CD4-positive, alpha-beta T cell treated with Interleukin-4 for 4 hours (primary cell): ENCODE data around the gene RBM47.
"Not testable (repeated sequence)": the region's sequence is repeated elsewhere in the genome, so short reads cannot be mapped to it uniquely, and the experiment has no call there.

ENCODE experiments used
- DNase-seq: peaks from one replicate; pipeline ENCODE4 v3.0.0-alpha.2; 2020

RBM47 gene

DNA sequence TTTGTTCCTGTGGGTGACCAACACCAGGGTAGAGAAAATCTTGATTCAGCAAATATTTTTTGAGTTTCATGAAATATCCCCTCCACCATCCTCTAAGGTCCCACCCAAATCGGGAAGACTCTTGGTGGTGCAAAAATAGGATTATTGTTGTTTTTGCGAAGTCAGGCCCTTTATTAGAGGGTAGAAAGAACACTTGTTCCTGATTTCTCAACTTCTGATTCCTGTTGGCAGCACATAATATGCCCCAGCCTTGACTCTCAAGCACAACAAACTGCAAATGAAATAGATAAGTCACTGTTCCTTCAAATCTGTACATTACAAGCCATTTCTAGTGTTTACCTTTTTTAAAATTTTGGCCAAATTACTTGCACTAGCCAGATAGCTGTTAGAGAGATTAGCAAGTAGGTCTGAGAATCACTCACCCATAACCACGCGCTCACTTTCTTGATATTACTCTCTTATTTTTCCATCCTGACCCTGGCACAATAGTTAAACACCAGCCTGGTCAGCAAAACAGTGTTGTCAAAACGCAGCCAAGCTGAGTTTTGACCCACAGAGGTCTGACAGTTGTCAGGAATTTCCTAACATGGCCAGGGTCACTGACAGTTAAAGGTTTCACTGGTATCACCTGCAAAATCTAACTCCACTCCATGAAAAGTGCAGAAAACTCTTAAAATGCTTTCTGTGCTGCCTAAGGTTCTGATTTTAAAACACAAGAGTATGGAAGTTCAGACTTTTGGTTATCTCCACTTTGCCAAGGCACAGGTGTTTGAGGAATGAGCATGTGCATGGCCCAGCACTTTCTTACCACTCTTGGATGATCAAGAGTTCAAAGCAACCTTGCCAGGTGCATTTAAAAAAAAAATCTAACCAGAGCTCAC is 69.8 kb downstream of the RBM47 start:
- no peak for DNase-seq

DNA sequence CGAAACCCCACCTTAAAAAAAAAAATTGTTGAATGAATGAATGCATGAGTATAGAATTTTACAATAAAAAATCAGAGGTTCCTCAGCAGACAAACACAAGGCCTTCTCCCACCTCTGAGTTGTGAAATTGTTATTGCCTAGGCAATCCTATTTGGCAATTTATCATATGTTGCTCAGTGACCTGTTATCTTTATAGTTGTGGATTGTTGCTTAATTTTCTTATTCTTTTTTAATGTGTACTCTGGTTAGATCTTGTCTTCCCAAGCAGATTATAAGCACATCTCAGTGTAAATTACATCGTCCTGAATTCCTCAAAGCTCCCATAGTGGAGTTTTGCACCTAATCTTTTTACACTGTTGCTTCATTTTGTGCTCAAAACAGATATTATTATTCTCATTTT is 71.9 kb downstream of the RBM47 start:
- DNase-seq: no peak

DNA sequence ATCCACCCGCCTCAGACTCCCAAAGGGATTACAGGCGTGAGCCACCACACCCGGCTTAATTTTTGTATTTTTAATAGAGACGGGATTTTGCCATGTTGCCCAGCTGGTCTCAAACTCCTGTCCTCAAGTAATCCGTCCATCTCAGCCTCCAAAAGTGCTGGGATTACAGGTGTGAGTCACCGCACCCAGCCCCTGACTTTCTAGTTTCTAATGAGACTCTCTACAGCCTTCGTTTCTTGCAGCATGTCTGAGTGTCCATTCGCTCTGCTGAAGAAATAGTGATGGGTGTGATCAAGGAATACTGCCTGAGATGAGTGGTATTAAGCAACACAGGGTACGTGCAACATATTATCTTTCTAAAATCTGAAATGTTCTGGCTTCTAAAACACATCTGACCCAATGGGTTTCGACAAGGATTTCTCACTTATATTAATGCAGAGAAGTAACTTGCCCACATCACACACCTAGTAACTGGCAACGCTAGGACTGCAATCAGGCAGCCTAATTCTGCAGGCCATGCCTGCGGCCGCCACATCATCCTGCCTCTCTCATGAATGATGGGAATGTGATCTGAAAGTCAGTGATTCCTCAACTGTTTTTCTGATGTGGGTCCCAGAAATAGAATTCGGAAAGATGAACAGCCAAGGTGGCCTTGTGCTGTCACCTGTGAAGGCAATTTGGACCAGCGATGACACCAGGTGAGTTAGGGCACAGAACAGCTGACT is 74.3 kb downstream of the RBM47 start:
- DNase-seq: no peak

DNA sequence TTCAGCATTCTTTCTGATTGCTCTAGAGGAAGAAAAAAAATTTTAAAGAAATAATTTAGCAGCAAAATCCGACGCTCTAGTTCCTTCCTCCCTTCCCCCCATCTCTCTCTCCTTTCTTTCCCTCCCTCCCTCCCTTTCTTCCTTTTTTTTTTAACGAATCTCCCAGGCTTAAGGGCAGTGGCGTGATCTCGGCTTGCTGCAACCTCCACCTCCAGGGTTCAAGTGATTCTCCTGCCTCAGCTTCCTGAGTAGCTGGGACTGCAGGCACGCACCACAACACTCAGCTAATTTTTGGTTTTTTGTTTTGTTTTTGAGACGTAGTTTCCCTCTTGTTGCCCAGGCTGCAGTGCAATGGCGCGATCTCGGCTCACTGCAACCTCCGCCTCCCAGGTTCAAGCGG is 75.0 kb downstream of the RBM47 start:
- not testable (repeated sequence) for DNase-seq

DNA sequence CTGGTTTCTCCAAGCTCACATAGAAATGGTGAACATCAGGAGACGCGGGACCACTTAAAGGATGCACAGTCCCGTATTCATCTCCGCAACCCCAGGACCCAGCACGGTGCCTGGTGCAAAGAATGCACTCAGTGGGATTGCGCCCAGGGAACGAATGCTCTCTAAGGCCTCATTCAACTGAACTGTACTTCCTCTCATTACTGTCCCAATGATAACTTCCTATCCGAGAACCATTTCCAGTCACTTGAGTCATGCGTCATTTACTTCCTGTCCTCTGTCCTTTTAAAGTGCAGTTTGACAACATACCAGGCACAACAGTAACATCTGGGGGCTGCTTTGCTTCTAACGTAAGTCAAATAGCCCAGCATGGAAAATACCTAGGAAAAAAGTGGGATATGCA is 75.7 kb downstream of the RBM47 start:
- no peak for DNase-seq

DNA sequence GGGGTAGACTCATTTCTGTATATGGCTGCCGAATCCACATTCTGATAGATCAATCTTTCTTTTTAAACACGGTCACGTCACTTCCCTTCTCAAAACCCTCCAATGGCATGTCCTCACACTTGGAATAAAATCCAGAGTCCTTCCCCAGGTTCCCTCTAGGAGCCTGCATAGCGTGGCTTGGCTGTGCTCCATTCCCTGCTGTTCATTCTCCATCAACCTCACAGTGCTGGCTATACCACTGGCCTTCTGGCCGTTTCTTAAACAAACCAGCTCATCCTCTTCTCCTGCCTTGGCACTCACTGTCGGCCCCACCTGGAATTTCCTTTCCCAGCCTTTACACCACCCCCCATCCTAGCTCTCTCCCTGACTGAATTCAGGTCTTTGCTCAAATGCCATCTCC is 77.1 kb downstream of the RBM47 start:
- DNase-seq: no peak

DNA sequence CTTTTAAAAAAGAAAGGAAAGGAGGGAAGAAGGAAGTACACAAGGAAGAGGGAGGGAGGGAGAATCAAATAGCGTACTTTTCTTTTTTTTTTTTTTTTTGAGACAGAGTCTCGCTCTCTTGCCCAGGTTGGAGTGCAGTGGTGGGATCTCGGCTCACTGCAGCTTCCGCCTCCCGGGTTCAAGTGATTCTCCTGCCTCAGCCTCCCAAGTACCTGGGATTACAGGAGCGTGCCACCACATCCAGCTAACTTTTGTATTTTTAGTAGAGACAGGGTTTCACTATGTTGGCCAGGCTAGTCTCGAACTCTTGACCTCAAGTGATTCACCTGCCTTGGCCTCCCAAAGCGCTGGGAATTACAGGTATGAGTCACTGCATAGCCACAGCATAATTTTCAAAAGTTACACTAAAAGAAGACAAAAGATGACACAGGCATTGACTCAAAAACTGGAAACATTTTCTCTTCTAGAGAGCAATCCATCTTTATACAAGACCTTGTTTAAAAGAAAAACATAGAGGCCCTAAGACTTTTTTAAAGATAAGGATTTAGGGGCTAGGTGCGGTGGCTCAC is 78.0 kb downstream of the RBM47 start:
- DNase-seq: not testable (repeated sequence)

DNA sequence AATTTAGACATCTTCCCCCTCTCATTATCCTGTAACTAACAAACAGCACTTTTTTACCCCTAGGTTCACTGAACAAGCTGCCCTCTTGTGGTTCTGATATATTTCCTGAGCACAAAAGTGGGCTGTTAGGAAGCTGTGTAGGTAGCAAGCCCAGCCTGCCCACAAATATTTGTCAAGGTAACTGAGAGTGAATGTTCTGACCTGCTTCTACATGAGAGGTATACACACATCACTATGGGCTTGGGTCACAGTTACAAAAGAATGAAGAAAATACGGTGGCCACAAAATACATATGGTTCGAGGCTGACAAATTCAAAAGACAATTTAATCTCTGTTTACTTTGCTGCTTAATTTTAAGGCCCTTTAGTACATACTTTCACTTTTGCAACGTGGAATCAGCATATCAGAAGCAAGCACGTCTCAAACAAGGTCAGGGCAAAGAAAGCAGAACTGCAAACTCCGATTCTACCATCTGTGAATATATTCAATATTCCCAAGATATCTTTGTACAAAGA is 78.7 kb downstream of the RBM47 start:
- DNase-seq: peak; percentile 21

DNA sequence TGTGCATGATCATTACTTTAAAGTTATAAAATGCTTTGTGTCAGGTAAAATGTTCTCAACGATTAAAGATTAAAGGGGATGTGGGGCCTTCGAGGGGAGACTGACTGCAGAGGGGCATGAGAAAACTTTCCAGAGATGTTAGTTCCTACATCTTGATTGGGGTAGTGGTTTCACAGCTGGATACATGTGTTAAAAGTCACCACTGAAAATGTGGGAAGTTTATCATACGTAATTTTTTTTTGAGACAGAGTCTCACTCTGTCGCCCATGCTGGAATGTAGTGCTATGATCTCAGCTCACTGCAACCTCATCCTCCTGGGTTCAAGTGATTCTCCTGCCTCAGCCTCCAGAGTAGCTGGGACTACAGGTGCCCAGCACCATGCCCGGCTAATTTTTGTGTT is 79.5 kb downstream of the RBM47 start:
- DNase-seq: no peak

DNA sequence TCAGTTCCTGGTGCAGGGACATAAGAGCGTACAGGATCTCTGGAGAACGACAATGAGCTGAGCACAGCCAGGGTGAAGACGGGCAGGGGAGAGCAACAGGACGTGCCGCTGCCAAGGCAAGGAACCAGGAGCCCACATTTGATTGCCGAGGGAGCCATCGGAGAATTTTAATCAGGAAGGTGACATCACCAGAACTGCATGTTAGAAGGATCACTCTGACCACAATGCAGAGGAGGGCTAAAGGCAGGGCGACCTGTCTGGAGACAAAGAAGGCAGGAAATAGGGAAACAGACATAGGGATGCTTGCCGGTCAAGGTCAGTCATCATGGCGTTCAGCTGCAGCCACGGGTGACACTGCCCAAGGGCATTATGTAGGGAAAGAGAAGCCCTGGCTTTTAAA is 81.4 kb downstream of the RBM47 start:
- no peak for DNase-seq

DNA sequence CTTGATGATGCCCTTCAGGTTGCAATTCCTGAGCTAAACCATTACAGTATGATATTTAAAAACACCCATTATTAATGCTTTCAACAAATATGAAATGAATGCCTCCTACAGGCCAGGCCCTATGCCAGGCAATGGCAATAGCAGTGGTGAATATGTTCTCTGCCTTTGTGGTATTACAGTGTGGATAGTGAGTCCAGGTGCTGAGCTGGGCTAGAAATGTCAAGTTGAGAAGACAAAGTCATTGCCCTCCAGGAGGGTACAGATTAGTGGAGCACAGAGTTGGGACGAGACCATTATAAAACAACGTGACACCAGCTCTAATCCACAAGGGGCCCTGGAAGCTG is 81.9 kb downstream of the RBM47 start:
- no peak for DNase-seq

DNA sequence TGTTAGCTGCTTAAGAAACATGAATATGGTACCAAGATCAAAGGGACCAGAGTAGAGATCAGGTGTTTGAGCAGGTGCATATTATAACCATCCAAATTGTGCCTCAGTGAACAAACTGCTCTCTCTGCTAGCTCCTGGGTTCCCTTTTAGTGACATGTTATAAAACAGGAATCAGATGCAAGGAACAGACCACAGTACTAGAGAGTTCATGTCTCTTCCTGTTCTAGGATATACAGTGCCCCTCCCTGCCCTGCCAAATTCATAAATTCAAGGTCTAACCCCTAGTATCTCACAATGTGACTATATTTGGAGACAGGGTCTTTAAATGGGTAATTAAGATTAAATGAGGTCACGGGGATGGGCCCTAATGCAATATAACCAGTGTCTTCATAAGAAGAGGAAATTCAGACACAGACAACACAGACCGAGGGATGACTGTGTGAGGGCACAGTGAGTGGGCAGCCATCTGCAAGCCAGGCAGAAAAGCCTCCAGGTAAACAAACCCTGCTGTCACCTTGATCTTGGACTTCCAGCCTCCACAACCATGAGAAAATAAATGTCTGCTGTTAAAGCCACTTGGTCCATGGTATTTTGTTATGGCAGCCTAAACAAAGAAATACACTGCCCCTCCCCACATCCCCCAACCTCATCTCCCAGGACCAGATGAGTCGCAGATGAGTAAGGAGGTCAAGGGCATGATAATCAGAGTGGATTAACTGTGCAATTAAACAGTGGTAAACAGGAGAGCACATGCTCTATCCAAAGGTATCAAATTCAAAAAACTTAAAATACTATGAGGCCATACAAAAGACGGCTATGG is 82.5 kb downstream of the RBM47 start:
- no peak for DNase-seq

DNA sequence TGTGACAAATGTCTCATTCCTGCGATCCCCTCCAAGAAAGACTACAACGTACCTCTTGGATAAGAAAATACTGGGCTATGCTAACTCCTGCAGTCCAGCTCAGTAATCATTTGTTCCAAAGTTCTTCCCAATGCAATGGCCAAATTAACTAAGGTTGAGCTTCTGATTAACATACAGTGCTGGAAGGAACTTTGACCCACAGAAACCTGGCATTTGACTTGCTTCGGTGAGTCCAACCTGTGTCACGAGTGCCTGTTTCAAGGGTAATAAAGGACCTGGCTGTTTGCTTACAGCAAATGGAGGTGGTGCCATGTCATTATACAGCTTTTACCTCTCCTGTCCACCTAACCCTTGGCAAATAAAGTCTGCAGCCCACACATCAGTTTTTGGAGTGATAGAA is 83.2 kb downstream of the RBM47 start:
- DNase-seq: no peak

DNA sequence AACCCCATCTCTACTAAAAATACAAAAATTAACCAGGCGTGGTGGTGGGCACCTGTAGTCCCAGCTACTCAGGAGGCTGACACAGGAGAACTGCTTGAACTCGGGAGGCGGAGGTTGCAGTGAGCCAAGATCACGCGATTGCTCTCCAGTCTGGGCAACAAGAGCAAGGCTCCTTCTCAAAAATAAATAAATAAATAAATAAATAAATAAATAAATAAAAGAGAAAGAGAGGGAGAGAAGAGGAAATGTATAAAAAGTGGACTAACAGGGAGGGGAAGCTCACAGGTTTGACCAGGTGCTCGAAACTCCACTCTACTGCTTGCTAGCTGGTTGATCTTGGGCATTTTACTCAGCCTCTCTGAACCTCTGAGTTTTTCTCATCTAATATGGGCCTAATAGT is 84.2 kb downstream of the RBM47 start:
- DNase-seq: not testable (repeated sequence)

DNA sequence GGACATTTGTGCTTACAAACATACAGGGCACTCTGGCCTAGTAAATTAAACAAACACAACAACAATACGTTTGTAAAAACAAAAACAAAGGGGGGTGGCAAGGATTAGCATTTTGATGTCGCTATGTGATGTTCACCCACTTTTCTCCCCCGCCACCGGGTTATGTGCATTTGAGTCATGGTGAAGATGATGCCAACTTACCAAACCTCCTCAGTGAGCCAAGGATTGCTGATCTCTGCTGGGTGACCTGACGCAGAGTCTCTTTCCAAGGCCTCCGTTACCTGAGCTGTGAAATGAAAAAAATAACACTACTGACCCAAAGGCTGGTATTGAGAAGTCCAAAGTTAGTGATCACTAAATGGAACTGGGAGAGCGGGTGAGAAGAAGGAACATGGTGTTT is 85.4 kb downstream of the RBM47 start:
- DNase-seq: no peak

DNA sequence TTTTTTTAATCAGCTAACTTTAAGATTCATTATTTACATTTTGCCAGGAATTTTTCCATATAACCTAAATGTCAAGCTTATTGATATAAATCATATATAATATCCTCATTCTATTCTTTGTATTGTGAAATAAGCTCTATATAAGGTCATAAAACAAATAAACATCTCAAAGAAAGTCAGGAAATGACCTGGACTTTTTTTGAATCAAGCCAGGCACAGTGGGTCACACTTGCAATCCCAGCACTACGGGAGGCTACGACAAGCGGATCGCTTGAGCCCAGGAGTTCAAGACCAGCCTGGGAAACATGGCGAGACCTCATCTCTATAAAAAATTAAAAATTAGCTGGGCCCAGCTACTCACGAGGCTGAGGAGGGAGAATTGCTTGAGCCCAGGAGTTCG is 88.9 kb downstream of the RBM47 start:
- DNase-seq: no peak

DNA sequence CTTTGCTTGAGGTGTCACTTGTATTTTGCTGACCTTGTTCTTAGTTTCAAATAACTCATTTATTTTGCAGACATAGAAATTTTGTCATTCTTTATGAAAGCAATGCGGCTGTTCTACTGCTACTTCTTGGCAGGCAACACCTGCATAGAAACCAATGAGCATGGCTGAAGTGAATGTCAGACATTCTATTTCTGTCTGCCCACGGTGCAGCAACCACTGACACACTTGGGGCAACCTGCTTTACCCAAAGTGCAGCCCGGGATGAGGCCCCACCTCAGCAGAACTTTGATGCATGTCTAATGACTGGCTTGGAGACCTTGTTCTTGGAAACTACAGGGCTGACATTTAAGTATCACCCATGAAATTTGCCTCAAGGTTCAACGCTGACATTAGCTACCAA is 93.6 kb downstream of the RBM47 start:
- no peak for DNase-seq

DNA sequence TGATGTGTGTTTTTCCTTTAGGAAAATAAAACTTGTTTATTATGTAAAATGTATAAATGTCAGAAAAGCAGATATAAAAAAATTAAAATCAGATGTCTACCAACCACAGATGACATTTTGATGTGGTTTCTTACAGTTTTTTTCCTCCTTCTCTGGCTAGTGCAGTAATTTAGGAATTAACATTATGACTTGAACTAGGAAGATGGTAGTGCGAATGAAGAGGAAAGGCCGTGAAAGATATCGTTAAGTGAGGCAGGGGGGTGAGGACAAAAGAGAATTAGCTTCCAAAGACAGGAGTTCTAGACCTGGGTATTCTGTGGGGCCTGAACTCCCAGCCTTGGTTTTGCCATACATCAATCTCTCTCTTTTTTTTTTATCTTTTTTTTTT is 98.0 kb downstream of the RBM47 start:
- DNase-seq: no peak

DNA sequence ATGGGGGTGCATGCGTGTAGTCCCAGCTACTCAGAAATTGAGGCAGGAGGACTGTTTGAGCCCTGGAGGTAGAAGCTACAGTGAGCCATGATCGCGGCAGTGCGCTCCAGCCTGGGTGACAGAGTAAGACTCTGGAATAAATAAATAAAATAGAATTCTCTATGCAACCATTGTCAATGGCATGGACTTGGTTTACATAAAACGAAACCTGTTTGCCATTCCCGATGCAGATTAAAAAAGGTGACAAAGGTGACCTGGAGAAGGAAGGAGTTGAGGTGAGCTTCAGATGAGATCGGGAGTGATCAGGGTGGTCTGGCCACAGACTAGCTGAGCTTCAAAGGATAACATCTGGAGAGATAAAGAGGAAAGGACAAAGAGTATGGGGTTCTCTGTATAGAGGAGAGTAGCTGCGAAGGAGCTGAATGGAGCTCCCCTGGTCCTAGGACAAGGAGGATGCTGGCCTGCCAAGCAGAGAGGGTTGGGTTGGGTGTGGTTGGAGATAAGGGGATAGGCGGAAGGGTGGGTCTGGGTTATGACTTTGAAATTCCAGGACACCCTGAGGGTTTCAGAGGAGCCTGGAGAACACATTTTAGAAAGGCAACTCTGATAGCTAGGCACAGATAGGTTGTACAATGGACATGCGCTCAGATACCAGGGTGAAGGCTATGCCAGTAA is 98.6 kb downstream of the RBM47 start:
- DNase-seq: no peak

DNA sequence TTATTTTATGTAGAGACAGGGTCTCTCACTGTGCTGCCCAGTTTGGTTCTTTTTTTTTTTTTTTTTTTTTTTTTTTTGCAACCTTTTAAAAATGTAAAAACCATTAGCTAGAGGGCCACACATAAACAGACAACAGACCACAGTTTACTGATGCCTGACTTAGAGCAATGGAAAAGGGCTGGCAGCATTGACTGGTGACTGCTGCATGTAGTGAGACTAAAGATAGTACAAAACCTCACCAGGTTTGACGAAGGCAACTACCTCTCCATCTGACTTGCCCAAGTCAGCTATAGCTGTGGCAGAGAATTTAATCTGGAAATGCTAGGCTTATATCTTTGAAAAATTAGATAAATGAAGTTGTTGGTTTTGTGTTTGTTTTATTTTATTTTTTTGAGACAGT is 102.9 kb downstream of the RBM47 start:
- no peak for DNase-seq

DNA sequence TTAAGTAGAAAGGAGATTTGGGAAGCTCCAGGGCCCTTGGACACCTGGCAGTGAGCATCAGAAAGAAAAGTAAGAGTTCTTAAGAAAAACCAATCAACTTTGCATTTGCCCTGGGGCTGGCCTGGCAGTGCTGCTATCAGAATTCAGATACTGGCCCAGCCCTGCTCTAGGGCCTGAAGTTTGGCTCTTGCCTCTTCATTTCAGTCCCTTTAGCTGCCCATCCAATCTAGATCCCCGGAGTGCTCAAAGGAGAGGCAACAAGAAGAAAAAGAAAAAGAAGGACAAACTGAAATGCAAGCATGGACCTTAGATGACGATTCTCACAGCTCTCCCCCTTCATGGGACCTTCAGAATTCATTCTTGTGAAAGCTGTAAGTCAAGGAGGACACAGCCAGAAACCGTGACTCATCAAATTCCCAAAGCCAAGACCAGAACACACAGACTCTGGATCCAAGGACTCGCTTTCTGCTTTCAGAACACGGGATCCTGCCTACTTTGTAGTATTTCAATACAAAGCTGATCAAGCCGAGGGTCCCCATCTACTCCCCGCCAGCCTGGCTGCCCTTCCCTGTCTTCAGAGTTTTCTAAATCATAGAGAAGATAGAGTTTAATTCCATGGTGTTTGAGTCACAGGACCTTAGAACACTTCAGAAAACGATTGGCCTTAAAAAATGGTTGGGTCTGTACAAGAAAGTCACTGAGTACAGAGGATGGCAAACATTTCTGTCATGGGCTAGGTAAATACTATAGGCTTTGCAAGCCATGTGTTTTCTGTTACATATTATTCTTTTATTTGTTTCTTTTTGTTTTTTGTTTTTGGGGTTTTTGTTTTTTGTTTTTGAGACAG is 103.7 kb downstream of the RBM47 start:
- DNase-seq: no peak
